Measurements from ENCODE around the gene ZNF225.
"Not testable (repeated sequence)": the region's sequence is repeated elsewhere in the genome, so short reads cannot be mapped to it uniquely, and the experiment has no call there.

Gene ZNF225

DNA sequence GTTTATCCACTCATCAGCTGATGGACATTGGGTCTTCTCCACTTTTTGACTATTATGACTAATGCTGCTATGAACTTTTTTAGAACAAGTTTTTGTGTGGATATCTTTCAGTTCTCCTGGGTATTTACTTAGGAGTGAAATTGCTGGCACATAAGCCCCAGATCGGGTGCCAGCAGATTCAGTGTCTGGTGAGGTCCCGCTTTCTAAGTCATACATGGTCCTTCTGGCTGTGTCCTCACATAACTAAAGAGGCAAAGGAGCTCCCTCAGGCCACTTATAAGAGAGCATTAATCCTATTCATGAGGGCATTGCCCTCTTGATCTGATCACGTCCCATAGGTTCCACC lies 51.1 kb downstream of the ZNF225 start:
- no peak for DNase-seq

DNA sequence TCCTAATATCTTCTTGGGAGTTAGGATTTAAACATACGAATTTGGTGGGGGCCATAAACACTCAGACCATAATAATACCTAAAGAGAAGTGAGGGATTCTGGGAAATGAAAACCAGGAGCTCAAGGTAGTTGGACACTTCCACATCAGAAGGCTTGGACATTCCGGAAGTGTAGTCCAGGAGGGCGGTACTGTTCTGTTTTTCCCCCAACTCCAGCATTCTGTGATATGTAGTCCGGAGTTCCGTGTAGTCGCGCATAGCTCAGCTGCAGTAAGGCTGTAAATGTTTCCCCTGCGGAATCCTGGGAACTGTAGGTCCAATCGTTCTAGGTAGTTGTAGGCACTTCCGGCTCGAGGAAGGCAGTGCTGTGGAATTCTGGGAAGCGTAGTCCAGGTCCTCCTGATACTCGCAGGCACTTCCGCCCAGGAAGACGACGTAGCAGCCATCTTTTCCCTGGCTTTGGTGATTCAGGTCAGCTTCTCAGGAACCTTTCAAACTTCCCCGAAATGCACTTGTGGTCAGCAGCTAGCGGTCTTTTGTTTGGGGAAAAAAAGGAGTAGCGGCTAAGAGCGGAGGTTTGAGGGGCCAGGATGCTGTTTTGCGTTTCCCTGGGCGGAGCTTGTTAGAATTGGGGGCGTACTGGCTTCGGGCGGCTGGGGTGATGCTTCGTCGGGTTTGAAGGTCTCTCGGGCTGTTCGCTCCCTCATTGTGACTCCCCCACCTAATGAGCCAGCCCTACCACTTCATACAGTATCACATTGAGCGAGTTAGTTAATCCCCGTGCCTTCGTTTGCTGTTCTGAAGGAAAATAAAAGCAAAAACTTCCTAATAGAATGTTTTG lies 51.7 kb downstream of the ZNF225 start, which contains the start of gene ZNF226:
Gene ZNF226, plus strand, starts transcription at position 428 of the 840 bp plus-strand sequence. CDS start 4,981 bp downstream, outside the sequence.
- DNase-seq, result peak; percentile 94 to 97

DNA sequence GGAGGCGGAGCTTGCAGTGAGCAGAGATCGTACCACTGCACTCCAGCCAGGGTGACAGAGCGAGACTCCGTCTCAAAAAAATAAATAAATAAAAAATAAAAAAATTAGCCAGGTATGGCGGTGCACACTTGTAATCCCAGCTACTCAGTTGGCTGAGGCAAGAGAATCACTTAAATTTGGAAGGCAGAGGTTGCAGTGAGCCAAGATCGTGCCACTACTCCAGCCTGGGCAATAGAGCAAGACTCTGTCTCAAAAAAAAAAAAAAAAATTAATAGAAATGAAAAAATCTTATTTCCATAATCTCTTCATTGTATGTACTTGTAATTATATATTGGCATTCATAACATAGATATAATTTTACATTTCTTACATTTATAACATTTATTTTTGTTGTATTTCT lies 57.5 kb downstream of the ZNF225 start:
- DNase-seq, result not testable (repeated sequence)

DNA sequence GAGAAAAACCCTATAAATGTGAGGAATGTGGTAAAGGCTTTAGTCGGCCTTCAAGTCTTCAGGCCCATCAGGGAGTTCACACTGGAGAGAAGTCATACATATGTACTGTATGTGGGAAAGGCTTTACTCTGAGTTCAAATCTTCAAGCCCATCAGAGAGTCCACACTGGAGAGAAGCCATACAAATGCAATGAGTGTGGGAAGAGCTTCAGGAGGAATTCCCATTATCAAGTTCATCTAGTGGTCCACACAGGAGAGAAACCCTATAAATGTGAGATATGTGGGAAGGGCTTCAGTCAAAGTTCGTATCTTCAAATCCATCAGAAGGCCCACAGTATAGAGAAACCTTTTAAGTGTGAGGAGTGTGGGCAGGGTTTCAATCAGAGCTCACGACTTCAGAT lies 63.4 kb downstream of the ZNF225 start:
- no peak for DNase-seq

DNA sequence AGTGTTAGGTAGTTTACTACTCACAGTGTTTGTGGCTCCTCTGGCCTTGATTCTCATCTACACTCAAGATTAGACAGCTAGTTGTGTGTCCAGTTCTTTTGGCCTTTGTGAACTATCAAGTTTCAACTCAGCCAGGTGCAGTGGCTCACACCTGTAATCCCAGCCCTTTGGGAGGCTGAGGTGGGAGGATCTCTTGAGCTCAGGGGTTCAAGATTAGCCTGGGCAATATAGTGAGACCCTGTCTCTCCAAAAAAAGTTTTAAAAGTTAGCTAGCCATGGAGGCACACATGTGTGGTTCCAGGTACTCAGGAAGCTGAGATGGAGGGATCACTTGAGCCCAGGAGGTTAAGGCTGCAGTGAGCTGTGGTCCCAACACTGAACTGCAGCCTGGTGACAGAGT lies 67.8 kb downstream of the ZNF225 start:
- DNase-seq, result no peak

DNA sequence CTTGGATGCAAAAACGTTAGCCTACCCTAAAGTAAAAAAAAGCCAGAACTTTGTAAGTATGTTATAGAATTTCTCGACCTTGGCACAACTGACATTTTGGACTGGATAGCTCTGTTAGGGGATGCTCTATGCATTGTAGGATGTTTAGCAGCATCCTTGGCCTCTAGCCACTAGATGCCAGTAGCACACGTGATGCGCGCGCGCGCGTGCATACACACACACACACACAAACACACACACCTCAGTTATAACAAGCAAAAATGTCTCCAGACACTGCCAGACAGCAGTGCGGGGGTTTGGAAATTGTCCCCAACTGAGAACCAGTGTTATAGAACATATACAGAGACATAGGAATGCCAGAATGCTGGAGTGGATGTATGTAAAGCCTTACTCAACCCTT lies 68.9 kb downstream of the ZNF225 start:
- no peak for DNase-seq

All from cerebellar nuclear complex (tissue), 1 donor.